ENCODE data around the gene FBXO2.
"Not testable (repeated sequence)": the region's sequence is repeated elsewhere in the genome, so short reads cannot be mapped to it uniquely, and the experiment has no call there.

The FBXO2 gene

DNA sequence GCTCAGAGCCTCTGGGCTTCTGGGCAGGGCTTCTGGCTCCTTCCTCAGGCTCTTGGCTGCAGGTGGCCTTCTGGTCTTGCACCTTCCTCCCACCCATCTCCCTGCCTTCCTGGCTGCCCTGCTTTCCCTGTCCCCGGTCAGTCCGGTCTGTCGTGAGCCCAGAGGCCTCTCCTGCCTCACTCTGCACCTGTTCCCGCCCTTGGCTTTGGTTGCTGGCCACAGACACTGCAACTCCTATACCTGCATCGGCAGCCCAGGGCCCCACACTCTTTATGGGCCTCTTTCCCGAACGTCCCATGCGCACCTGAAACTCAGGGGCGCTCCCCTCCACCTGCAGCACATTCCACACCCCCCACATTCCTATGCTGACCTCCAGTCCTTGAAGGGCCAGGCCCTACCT lies 7.9 kb downstream of the FBXO2 start:
- DNase-seq (ENCODE audit: low spot score): no peak
- TF ChIP-seq, protein P1, sequence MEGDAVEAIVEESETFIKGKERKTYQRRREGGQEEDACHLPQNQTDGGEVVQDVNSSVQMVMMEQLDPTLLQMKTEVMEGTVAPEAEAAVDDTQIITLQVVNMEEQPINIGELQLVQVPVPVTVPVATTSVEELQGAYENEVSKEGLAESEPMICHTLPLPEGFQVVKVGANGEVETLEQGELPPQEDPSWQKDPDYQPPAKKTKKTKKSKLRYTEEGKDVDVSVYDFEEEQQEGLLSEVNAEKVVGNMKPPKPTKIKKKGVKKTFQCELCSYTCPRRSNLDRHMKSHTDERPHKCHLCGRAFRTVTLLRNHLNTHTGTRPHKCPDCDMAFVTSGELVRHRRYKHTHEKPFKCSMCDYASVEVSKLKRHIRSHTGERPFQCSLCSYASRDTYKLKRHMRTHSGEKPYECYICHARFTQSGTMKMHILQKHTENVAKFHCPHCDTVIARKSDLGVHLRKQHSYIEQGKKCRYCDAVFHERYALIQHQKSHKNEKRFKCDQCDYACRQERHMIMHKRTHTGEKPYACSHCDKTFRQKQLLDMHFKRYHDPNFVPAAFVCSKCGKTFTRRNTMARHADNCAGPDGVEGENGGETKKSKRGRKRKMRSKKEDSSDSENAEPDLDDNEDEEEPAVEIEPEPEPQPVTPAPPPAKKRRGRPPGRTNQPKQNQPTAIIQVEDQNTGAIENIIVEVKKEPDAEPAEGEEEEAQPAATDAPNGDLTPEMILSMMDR (conservative IDR thresholded peaks at IDR 0.05; ENCODE audit: low read depth): no peak
- no peak overlapping the region for H3K27ac ChIP-seq
- CTCF ChIA-PET: interaction anchor here (0.5 to 1.2 kb wide), 13 partner anchors 8 to 609 kb away, joined by 3 to 15 read pairs (median 3); partner anchors contain the start of genes FBXO2, FBXO44 and MTOR
- POLR2A ChIA-PET (ENCODE audit: low non-redundant PET): no interaction called here

DNA sequence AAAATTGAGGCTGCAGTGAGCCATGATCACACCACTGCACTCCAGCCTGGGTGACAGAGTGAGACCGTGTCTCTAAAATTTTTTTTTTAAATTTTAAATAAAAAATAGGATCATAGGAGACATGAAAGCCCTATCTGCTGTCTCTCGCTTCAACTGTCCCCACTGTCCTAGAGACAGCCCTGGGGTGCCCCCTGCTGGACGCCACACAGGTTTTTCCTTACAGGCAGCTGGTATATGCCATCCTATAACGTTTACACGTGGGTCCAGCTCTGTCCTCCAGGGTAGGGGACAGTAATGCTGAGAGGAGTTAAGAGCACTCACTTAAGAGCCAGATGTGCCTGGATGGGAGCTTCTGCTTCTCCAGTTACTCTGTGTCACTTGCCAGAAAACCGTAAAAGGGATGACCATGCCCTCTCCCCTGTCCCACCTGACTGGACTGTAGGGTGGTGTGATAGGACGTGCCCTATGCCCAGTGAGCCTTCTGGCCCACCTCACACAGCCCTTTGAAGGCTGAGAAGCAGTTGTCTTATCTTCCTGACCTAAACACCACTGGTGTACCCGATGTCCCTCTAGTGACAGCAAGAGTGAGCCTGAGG lies 8.5 kb downstream of the FBXO2 start:
- peak; percentile 51 for DNase-seq (ENCODE audit: low spot score)
- TF ChIP-seq, protein P1 (conservative IDR thresholded peaks at IDR 0.05; ENCODE audit: low read depth): peak; percentile 75
- no peak overlapping the region for H3K27ac ChIP-seq
- CTCF ChIA-PET: interaction anchor here (0.5 to 1.2 kb wide), 17 partner anchors 9 to 609 kb away, joined by 3 to 15 read pairs (median 3); partner anchors contain the start of genes FBXO2, FBXO44 and MTOR
- POLR2A ChIA-PET (ENCODE audit: low non-redundant PET): no interaction called here

DNA sequence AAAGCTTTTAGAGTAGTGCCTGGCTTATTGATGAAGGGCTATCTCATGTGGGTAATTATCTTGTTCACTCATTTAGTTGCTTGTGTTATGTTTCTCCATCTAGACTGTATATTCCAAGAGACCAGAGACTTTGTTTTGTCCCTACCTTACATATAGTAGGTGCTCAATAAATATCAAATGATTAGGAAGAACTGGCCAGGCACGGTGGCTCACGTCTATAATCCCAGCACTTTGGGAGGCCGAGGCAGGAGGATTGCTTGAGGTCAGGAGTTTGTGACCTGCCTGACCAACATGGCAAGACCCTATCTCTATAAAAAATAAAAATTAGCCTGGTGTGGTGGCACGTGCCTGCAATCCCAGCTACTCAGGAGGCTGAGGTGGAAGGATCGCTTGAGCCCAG lies 9.0 kb downstream of the FBXO2 start:
- H3K27ac ChIP-seq: no peak overlapping the region
- POLR2A ChIA-PET (ENCODE audit: low non-redundant PET): no interaction called here
- CTCF ChIA-PET: interaction anchor here (0.7 to 4.7 kb wide), 7 partner anchors 99 to 608 kb away, joined by 3 to 19 read pairs (median 4); no protein-coding TSS in a partner anchor
- TF ChIP-seq, protein P1 (conservative IDR thresholded peaks at IDR 0.05; ENCODE audit: low read depth): no peak
- DNase-seq (ENCODE audit: low spot score): no peak

DNA sequence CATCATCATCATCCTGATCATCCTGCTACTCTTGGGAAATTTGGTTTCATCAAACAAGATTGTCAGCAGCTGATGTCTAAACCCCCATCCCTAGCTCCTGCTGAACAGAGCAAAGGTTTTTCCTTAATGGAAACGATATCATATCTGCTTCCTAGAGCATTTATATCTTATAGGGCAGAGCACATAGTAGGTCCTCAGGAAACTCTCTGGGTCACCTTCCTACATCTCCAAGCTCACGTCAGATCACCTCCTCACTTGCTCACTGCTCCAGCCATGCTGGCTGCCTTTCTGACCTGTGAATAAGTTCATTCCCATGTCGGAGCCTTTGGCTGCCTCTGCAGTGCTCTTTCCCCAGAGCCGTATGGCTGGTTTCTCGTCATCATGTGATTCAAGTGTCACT lies 10.4 kb downstream of the FBXO2 start:
- ChIA-PET CTCF (interaction anchor here (0.6 to 4.7 kb wide), 6 partner anchors 17 to 606 kb away, joined by 3 to 19 read pairs (median 4); no protein-coding TSS in a partner anchor), POLR2A (ENCODE audit: low non-redundant PET) (no interaction called here)
- no peak for DNase-seq (ENCODE audit: low spot score)
- TF ChIP-seq, protein P1 (conservative IDR thresholded peaks at IDR 0.05; ENCODE audit: low read depth): no peak
- H3K27ac ChIP-seq: no peak overlapping the region

DNA sequence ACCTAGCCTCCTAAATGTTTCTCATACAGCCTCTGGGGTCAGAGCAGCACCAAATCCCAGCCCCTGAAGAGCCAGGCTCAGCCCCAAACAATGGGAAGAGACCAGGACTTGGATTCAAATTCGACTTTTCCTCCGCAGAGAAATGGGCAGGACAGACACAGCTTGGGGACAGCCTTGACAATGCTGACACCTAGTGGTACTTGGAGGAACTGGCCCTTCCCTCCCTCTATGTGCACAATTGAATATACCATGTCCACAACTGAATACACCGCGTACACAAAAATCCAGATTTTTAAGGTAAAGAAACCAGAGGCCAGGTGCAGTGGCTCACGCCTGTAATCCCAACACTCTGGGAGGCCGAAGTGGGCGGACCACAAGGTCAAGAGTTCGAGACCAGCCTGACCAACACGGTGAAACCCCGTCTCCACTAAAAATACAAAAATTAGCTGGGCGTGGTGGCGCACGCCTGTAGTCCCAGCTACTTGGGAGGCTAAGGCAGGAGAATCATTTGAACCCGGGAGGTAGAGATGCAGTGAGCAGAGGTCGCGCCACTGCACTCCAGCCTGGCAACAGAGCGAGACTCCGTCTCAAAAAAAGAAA lies 11.7 kb downstream of the FBXO2 start:
- POLR2A ChIA-PET (ENCODE audit: low non-redundant PET); H3K27ac ChIP-seq: not testable (repeated sequence)
- TF ChIP-seq, protein P1 (conservative IDR thresholded peaks at IDR 0.05; ENCODE audit: low read depth): peak; percentile 94

DNA sequence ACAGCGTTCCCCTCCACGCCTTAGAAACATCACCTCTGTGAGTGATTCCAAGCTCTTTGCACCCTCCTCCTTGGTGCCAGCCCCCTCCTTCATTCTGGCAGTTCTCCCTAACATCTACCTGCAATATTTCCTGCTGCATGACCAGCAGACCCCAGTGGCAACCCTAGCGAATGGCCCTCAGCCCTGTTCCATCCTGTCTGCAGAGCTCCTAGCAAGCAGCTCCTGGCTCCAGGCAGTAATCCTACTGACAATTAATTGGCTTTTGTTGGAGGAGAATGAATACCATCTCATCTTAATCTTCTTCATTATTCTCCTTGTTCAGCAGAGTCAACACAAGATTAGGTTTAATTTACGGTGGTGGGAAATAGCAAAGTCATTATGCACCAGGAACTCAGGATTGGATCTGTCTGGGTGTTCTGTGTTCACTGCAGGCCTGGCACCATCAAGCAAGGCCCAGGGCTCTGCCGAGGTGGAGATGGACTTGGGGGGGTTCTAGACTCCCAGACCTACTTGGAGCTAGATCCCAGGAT lies 12.4 kb downstream of the FBXO2 start:
- H3K27ac ChIP-seq: no peak overlapping the region
- TF ChIP-seq, protein P1 (conservative IDR thresholded peaks at IDR 0.05; ENCODE audit: low read depth): no peak
- CTCF ChIA-PET: interaction anchor here (0.6 to 4.7 kb wide), 23 partner anchors 12 to 604 kb away, joined by 3 to 19 read pairs (median 4); partner anchors contain the start of genes AGTRAP, FBXO2 and UBIAD1
- POLR2A ChIA-PET (ENCODE audit: low non-redundant PET): no interaction called here
- no peak for DNase-seq (ENCODE audit: low spot score)

More for the DNA sequence above, 11.7 kb downstream of the FBXO2 start:
- DNase-seq (ENCODE audit: low spot score): peak; percentile 71
- CTCF ChIA-PET: interaction anchor here (0.6 to 4.7 kb wide), 20 partner anchors 11 to 605 kb away, joined by 3 to 19 read pairs (median 4); partner anchors contain the start of genes AGTRAP and FBXO2

Measured in RWPE1 (cell line).